SH-SY5Y (cell line): ENCODE results near the gene TNFRSF11A.

Experiments
- GATA2 ChIP-seq: IDR thresholded peaks from 2 replicates; pipeline ENCODE4 v1.6.1; 2011; ENCODE audit warnings: mild to moderate bottlenecking, low read depth, low read length
- GATA3 ChIP-seq: IDR thresholded peaks from 2 replicates; pipeline ENCODE4 v1.6.1; 2011; ENCODE audit warnings: low read depth, mild to moderate bottlenecking, low read length, moderate library complexity

DNA sequence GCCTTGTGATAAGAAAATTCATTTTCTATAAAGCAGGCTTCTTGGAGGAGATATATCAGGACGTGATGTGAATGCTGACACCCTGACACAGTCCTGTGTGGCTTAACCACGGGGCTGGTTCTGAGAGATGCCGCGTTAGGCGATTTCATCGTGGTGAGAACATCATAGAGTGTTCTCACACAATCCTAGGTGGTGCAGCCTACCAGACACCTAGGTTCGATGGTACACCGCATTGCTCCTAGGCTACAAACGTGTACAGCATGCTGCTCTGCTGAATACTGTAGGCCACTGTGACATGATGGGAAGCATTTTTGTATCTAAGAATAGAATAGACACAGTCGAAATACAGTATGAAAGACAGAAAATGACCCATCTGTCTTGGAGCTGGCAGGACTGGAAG lies 82.5 kb downstream of the TNFRSF11A start:
- no peak for TF ChIP-seq GATA2
- TF ChIP-seq GATA3: no peak
